Measurements from ENCODE around the gene CEP63. TPM values are rescaled to one million over a fixed set of nuclear protein-coding genes. Genes with fewer than 3 reads are reported as not detected.

CEP63 gene
- total and polyA plus RNA-seq, 2 experiments from 2014 or later: 15.1 to 53.9 TPM

DNA sequence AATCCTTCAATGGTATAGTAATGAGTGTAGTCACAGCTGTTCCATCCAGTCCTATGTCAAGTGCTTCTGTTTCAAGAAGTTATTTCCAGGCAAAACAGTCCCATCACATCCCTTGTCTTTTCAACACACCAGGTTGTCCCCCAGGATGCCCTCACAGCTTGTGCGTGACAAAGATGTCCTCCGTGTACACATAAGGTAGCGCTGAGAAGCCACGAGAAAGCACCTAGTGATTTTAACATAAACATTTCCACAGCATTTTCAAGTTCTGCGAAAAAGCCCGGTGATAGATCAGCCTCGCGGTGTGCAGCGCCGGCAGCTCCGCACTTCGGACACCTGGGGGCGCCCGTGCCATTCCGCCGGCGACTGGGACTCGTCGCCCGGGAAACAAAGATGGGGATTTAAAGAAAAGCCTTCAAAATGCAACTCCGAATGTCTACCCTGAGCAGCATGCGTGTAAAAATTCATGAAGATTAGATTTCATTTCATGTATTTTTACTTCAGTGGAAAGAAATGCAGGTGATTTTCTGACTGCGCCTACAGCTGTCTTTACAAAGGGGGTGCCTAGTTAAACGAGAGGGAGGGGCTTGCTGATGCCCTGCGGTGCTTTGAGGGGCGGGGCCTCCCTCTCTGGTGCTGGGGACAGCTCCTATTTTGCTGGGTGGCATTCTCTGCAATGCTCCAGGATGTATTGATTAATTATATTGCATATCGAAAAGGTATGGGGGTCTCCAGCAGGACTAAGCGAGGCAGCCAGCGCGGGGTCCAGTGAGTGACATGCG is 115.0 kb downstream of the CEP63 start:
- no peaks in the 10 kb centered on the region for H3K9me3 Mint-ChIP-seq
- 0 out of 2 replicates have a peak, but pooled peaks cover 2% of the 10 kb centered on the region for H3K4me1 ChIP-seq (ENCODE audit: insufficient read depth)
- no peak overlapping the region for H3K27ac Mint-ChIP-seq
- H3K9me2 ChIP-seq (ENCODE audit: insufficient read depth): no peaks in the 10 kb centered on the region; the same call in 1 of the 2 replicates
- H3K4me1 Mint-ChIP-seq: peaks cover 6% of the 10 kb centered on the region; the same call in 2 of the 3 replicates
- H3K4me3 Mint-ChIP-seq: peak overlapping the region; percentile 67
- H2AFZ ChIP-seq: peak overlapping the region; percentile 82; the same call in 1 of the 2 replicates
- DNase-seq (ENCODE audit: low spot score): peak; percentile 84
- H3K27ac ChIP-seq (ENCODE audit: low read depth): no peak overlapping the region
- no peaks in the 10 kb centered on the region for H3K27me3 ChIP-seq (ENCODE audit: insufficient read depth)
- H3K79me2 ChIP-seq (replicated peaks; ENCODE audit: insufficient read depth): no peaks in the 10 kb centered on the region
- TF ChIP-seq, protein P1, sequence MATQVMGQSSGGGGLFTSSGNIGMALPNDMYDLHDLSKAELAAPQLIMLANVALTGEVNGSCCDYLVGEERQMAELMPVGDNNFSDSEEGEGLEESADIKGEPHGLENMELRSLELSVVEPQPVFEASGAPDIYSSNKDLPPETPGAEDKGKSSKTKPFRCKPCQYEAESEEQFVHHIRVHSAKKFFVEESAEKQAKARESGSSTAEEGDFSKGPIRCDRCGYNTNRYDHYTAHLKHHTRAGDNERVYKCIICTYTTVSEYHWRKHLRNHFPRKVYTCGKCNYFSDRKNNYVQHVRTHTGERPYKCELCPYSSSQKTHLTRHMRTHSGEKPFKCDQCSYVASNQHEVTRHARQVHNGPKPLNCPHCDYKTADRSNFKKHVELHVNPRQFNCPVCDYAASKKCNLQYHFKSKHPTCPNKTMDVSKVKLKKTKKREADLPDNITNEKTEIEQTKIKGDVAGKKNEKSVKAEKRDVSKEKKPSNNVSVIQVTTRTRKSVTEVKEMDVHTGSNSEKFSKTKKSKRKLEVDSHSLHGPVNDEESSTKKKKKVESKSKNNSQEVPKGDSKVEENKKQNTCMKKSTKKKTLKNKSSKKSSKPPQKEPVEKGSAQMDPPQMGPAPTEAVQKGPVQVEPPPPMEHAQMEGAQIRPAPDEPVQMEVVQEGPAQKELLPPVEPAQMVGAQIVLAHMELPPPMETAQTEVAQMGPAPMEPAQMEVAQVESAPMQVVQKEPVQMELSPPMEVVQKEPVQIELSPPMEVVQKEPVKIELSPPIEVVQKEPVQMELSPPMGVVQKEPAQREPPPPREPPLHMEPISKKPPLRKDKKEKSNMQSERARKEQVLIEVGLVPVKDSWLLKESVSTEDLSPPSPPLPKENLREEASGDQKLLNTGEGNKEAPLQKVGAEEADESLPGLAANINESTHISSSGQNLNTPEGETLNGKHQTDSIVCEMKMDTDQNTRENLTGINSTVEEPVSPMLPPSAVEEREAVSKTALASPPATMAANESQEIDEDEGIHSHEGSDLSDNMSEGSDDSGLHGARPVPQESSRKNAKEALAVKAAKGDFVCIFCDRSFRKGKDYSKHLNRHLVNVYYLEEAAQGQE (IDR thresholded peaks at IDR 0.05; ENCODE audit: unreplicated experiment): peak; percentile 56
- TF ChIP-seq, protein P2, sequence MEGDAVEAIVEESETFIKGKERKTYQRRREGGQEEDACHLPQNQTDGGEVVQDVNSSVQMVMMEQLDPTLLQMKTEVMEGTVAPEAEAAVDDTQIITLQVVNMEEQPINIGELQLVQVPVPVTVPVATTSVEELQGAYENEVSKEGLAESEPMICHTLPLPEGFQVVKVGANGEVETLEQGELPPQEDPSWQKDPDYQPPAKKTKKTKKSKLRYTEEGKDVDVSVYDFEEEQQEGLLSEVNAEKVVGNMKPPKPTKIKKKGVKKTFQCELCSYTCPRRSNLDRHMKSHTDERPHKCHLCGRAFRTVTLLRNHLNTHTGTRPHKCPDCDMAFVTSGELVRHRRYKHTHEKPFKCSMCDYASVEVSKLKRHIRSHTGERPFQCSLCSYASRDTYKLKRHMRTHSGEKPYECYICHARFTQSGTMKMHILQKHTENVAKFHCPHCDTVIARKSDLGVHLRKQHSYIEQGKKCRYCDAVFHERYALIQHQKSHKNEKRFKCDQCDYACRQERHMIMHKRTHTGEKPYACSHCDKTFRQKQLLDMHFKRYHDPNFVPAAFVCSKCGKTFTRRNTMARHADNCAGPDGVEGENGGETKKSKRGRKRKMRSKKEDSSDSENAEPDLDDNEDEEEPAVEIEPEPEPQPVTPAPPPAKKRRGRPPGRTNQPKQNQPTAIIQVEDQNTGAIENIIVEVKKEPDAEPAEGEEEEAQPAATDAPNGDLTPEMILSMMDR (conservative IDR thresholded peaks at IDR 0.05; ENCODE audit: low read depth in 2 of 2): peak; percentile 88 to 99
- no peak for TF ChIP-seq EZH2 (IDR thresholded peaks at IDR 0.05; ENCODE audit: low read depth, unreplicated experiment)
- no peaks in the 10 kb centered on the region for H3K36me3 Mint-ChIP-seq (ENCODE audit: low read depth)
- no peaks in the 10 kb centered on the region for H4K20me1 ChIP-seq (replicated peaks; ENCODE audit: insufficient read depth)
- peak overlapping the region; percentile 45 for H3K4me3 ChIP-seq
- peak; percentile 72 for ATAC-seq
- H3F3A ChIP-seq (replicated peaks; ENCODE audit: low read depth): no peaks in the 10 kb centered on the region
- no peaks in the 10 kb centered on the region for H3K36me3 ChIP-seq (ENCODE audit: insufficient read depth)
- H3K4me2 ChIP-seq: peak overlapping the region; percentile 70
- H3K27me3 Mint-ChIP-seq (ENCODE audit: insufficient read depth, low read depth, poor library complexity): peaks cover 14% of the 10 kb centered on the region

DNA sequence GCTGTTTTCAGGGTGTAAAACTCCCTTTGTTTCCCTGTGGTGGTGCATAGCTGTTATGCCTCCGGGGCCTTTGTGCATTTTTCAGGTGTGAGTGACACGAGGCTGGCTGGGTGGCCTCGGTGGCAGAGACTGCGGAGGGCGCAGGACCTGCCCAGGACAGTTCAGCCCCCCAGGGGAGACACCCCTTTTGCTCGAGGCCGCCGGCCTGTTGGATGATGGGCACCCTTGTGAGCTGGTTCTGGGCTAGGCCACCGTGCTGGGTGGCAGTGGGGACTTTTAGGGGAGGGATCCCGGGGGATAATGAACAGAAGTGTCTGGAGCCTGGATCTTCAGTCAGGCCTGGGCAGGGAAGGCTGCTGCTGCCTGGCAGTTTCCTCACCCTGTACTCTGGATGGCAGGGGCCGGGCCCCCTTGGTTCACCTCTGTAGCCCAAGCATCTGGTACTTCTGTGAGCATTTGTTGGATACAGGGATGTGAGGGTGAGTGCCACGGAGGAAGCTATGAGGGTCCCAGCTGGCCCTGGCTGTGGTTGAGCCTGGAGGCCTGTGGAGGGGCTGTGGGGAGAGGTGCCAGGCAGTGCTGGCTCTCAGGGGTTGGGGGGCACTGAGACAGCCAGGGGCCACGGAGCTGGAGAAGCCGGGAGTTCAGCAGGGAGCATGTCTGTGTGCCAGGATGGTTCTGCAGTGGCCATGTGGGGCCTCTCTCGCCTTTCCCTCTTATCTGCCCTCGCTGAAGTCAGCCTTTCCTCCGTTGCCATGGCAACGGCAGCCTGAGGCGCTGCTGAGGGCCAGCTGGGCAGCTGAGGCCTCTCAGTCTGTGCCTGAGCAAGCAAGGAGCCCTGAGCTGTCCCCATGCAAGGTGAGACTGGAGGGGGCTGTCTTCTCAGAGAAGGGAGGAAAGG is 115.9 kb downstream of the CEP63 start:
- Mint-ChIP-seq H3K36me3 (ENCODE audit: low read depth) (no peaks in the 10 kb centered on the region; the same call in 2 of the 3 replicates), H3K4me3 (no peak overlapping the region), H3K4me1 (peaks cover 6% of the 10 kb centered on the region; the same call in 2 of the 3 replicates), H3K9me3 (no peaks in the 10 kb centered on the region), H3K27ac (no peak overlapping the region), H3K27me3 (ENCODE audit: insufficient read depth, low read depth, poor library complexity) (peaks cover 15% of the 10 kb centered on the region)
- DNase-seq (ENCODE audit: low spot score) (peak; percentile 79), ATAC-seq (peak; percentile 83)
- TF ChIP-seq, protein P2 (conservative IDR thresholded peaks at IDR 0.05; ENCODE audit: low read depth in 2 of 2): peak in 1 of 2 experiments; percentile 38; a peak in 1 of 4 replicates
- TF ChIP-seq POLR2AphosphoS5 (IDR thresholded peaks at IDR 0.05; ENCODE audit: low read depth) (no peak), EZH2phosphoT487 (IDR thresholded peaks at IDR 0.05; ENCODE audit: unreplicated experiment) (no peak), NANOG (IDR thresholded peaks at IDR 0.05; ENCODE audit: borderline replicate concordance) (no peak)
- TF ChIP-seq, protein P3, sequence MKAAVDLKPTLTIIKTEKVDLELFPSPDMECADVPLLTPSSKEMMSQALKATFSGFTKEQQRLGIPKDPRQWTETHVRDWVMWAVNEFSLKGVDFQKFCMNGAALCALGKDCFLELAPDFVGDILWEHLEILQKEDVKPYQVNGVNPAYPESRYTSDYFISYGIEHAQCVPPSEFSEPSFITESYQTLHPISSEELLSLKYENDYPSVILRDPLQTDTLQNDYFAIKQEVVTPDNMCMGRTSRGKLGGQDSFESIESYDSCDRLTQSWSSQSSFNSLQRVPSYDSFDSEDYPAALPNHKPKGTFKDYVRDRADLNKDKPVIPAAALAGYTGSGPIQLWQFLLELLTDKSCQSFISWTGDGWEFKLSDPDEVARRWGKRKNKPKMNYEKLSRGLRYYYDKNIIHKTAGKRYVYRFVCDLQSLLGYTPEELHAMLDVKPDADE (IDR thresholded peaks at IDR 0.05): no peak
- Histone ChIP-seq H3K9me2 (ENCODE audit: insufficient read depth) (no peaks in the 10 kb centered on the region), H4K20me1 (replicated peaks; ENCODE audit: insufficient read depth) (no peaks in the 10 kb centered on the region), H3K4me2 (peak overlapping the region; percentile 70; the same call in 1 of the 2 replicates), H3K27me3 (ENCODE audit: insufficient read depth) (no peaks in the 10 kb centered on the region), H3K79me2 (replicated peaks; ENCODE audit: insufficient read depth) (no peaks in the 10 kb centered on the region), H3K27ac (ENCODE audit: low read depth) (no peak overlapping the region), H3K4me3 (no peak overlapping the region), H3K36me3 (ENCODE audit: insufficient read depth) (no peaks in the 10 kb centered on the region), H3K4me1 (ENCODE audit: insufficient read depth) (0 out of 2 replicates have a peak, but pooled peaks cover 2% of the 10 kb centered on the region), H3F3A (replicated peaks; ENCODE audit: low read depth) (no peaks in the 10 kb centered on the region), H2AFZ (no peak overlapping the region)
